Breast epithelium (tissue), 3 donors: ENCODE results near the gene CDH13.

ENCODE experiments used
- POLR2A ChIP-seq: fragments of 450-650 bp; IDR thresholded peaks from one replicate; pipeline ENCODE4 v1.6.1; 2016; ENCODE audit warnings: antibody characterized with exemption, mild to moderate bottlenecking, moderate library complexity
- TF ChIP-seq, protein P1 (sequence below), 3 donors: fragments of 450-650 bp; IDR thresholded peaks; one replicate each; pipeline ENCODE4 v1.5.1; 2016 to 2017; ENCODE audit warnings: antibody characterized with exemption in 3 of 3, mild to moderate bottlenecking in 3 of 3, moderate library complexity in 3 of 3

GRCh38 chr16:82963653-82964052 is 336.9 kb downstream of the CDH13 start:
- TF ChIP-seq, protein P1, sequence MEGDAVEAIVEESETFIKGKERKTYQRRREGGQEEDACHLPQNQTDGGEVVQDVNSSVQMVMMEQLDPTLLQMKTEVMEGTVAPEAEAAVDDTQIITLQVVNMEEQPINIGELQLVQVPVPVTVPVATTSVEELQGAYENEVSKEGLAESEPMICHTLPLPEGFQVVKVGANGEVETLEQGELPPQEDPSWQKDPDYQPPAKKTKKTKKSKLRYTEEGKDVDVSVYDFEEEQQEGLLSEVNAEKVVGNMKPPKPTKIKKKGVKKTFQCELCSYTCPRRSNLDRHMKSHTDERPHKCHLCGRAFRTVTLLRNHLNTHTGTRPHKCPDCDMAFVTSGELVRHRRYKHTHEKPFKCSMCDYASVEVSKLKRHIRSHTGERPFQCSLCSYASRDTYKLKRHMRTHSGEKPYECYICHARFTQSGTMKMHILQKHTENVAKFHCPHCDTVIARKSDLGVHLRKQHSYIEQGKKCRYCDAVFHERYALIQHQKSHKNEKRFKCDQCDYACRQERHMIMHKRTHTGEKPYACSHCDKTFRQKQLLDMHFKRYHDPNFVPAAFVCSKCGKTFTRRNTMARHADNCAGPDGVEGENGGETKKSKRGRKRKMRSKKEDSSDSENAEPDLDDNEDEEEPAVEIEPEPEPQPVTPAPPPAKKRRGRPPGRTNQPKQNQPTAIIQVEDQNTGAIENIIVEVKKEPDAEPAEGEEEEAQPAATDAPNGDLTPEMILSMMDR (IDR thresholded peaks at IDR 0.05), result no peak
- no peak for TF ChIP-seq POLR2A
